ENCODE data around the gene DMAC2.
"Not testable (repeated sequence)": the region's sequence is repeated elsewhere in the genome, so short reads cannot be mapped to it uniquely, and the experiment has no call there.

The DMAC2 gene

DNA sequence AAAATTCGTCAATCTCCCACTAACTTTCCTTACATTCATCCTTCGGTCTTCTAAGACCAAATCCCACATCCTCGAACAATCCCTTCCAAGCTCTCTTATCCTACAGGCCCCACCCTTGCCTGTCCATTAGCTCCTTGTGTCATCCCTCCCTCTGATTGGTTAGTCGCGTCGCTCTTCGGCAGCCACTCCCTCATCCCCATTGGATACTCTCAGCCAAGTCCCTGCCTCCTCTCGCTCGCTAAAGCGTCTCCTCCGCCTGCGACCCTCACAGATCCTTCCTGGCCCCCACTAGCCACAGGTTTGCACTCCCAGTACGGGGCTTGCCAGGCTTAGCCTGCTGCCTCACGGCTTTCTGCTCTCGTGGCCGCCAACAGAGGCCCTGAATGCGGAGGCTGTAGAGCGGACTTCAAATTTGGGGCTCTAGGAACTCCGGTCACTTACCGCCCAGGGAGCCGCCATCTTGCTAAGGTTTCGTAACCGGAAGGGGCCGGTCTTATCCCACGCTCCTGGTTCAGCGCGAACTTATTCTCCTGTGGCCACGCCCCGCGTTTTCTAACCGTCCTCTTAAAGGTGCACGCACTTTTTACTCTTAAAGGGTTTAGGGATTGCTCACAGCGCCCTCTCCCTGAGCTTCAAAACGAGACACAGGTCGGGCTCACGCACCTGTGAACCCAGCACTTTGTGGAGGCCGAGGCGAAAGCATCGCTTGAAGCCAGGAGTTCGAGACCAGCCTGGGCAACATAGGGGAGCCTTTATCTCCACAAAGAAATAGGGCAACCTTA, at the start of gene DMAC2:
Gene DMAC2, minus strand, starts transcription at position 472 of the 782 bp plus-strand sequence. Its CDS starts 13 bp downstream, at position 459.
- DNase-seq: peak; percentile 100

DNA sequence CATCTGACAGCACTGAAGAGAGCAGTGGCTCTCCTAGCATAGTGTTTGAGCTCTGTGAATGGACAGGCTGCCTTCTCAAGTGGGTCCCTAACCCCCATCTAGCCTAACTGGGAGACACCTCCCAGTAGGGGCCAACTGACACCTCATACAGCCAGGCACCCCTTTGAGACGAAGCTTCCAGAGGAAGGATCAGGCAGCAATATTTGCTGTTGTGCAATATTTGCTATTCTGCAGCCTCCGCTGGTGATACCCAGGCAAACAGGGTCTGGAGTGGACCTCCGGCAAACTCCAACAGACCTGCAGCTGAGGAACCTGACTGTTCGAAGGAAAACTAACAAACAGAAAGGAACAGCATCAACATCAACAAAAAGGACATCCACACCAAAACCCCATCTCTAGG, 47.2 kb upstream of the DMAC2 start:
- not testable (repeated sequence) for DNase-seq

DNA sequence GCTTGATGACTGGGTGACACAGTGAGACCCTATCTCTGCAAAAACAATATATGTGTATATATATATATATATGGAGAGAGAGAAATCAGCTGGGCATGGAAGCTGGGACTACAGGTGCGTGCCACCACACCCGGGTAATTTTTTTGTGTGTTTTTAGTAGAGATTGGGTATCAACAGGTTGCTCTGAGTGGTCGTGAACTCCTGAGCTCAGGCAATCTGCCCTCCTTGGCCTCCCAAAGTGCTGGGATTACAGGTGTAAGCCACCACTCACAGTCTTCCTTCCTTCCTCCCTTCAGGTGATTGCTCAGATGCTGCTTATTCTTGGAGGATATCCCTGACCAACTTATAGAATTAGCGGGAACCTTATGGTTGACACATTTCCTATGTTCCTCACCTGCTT, 45.1 kb upstream of the DMAC2 start:
- DNase-seq: no peak

DNA sequence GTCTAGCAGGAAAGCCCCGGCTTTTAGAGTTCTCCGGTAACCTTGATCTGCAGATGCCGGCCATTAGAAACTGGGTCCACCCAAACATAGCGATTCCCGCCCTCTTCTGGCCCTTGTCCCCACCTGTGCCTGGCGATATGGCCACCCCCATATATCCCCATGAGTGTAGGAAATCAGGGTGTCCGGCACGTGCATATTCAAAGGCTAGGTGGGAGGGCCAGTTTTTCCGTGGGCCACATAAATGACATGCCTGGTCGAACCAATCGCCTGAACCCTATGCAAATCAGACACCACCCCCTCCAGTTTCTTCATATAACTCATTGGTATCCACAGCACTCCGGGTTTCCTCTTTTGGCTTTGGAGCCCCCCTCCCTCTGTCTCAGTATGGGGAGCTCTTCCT, 40.6 kb upstream of the DMAC2 start:
- DNase-seq: no peak

DNA sequence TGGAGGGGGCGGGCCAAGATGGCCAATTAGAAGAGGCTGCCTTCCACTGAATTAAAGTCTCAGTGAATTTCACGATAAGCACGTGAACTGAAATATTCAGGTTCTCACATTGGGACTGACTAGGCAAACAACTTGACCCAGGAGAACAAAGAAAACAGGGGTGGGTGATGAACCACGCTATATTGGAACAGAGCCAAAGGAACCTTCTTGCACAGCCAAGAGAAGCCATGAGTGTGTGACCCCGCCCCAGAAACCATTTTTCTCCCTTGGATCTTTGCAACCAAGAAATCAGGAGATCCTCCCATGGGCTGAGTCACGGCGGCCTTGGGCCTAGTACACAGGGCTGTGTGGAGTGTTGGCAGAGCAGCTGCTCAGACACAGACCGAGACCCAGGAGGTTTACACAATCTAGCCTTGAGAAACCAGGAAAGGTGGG, 40.1 kb upstream of the DMAC2 start:
- DNase-seq: peak; percentile 24

DNA sequence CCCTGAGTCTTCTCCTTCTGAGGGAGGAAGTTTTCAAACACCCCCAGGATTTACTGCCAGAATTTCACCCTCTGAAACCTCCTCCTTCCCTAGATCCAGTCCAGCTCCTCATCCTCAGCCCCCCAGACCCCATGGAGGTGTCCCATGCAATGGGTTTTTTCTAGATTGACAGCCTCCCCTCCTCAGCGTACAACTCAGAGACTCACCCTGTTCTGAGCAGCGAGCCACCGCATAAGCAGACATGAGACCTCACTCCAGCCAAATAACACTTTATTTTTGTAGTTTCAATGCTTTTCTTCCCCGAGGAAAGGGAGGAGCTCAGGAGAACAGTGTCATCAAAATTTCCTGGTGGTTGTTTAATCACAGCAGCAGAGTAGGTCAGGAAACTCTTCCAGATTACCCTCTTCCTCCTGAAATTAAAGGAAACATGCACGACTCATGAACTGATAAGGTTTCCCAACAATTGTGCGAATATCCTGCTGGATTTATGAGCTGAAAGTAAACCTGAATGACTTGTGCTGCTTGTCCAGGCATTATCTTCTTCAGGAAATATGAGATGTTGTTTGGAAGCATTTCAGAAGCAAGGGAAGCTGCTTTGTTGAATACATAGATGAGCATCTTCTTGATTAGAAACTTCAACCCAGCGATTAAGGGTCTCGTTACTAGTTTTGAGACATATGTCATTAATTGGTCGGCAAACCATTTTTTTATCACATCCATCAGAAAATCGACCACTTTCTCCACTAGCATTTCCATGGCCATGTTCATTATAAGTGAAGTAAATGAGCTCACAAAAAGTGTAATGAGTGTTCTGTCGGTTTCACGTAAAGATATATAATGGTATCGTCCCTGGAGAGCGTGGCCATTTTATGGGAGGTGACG, 39.4 kb upstream of the DMAC2 start:
- DNase-seq: no peak

DNA sequence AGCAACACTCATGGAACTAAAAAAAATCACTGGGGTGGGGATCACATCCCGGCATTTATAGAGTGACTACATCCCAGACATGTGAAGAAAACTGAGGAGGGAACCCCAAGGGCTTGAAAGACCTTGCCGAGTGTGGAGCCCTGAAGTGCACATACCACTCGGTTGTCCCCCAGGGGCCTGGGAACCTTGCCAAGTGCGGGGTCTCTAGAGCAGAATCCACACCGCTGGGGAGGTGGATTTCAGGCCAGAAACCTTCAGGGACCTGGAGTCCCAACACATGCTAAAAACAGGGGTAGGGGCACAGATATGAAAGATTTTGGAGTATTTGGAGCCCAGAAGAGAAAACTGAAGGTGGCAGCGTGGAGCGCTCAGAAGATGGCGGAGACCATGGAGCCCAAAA, 38.5 kb upstream of the DMAC2 start:
- no peak for DNase-seq

DNA sequence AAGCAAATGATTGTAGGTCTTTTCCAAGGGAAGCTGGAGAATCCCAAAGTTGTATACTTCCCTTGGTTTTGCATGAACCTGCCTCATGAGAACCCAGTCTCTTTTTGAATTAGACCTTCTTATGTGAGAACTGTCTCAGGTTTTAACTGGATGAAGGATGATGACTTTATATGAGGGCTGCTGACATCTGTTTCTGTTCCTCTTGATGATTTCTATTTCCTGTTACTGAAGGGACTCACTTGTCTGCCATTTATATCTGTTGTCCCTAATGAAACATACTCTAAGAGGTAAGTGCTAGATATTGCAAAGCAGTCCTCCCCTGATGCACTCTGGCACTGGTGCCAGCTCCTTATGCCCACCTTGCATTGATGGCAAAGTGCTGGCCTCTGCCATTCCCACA, 36.9 kb upstream of the DMAC2 start:
- no peak for DNase-seq

DNA sequence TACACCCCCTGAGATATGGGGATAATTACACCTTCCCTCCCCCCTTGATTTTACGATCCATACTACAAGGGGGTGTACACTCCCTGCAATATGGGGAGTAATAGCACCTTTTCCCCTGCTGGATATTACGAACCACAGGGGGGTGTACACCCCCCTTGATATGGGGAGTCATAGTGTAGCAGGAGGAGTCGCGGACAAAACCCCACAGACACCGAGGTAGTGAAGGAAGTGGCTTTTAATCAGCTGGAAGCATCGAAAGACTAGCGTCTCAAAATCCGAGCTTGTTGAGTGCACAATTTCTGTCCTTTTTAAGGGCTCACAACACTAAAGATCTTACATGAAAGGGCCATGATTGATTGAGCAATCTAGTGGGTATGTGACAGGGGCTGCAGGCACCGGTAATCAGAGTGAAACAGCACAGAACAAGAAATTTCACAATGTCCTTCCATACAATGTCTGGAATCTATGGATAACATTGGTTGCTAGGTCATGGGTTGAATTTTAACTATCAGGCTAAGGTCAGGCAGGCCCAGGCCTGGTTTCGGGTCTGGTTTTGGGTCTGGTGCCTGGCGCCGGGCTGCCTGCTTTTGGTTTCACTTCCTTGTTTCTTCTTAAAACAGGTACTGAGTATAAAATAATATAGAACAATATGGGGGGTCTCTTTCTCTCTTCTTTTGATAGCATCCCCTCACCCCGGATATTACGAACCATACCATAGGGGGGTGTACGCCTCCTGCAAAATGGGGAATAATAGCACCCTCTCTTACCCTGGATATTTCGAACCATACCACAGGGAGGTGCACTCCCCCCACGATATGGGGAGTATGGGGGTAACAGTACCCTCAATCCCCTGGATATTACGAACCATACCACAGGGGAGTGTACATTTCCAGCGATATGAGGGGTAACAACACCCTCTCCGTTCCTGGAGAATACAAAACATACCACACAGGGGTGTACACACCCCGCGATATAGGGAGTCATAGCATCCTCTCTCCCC, 23.8 kb upstream of the DMAC2 start:
- DNase-seq: not testable (repeated sequence)

DNA sequence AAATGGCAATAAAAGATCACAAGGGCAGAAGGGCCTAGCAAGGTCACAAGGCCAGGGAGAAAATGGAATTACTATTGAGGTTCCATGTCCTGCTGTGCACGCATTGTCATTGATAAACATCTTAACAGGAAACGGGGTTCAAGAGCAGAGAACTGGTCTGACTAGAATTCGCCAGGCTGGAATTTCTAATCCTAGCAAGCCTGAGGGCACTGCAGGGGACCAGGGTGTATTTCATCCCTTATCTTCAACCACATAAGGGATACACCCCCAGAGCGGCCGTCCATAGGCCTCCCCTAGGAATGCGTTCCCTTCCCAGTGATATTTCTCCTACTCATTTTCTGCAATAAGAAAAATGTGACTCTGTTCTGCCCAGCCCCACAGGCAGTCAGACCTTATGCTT, 22.8 kb upstream of the DMAC2 start:
- no peak for DNase-seq

DNA sequence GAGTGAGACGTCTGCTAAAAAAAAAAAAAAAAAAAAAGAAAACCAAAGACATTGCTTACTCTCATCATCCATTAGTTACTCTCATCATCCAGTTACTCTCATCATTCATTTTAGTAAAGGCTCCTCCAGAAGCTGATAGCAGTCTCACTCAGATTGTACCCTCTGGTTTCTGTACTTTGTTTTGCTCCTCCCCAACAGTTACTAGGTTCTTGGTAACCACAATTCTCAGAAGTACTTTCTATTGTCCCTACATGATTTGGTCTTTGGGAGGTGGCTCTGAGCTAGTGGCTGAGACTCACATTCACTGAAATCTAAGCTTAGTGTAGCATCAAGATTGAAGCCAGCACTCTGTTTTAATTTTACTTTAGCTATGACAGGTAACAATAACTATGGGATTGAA, 17.5 kb upstream of the DMAC2 start:
- DNase-seq: no peak

DNA sequence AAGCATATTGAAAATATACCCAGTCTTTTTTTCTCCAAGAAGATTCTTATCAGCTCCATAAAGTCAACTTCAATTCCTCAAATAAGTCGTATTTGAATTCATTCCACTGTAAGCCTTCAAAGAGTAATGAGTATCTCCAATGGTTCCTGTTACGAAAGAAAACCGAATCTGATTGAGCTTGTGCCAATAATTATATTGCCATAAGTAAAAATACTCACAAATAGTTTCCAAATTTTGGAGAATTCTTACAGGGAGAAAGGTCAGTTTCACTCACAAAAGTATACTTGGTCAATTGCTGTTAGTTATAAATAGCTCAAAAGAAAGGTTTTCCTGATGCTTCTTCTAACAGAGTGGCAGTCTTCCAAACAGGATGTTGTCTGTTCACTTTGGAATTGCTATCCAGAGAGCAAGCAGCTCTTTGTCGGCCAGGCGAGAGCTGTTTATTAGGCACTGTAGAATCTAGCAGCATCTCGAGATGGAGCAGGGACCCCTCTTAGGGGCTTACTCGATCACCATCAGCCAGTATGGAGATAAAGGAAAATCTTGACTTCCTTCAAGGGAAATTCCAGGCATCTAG, 16.7 kb upstream of the DMAC2 start:
- DNase-seq: no peak

DNA sequence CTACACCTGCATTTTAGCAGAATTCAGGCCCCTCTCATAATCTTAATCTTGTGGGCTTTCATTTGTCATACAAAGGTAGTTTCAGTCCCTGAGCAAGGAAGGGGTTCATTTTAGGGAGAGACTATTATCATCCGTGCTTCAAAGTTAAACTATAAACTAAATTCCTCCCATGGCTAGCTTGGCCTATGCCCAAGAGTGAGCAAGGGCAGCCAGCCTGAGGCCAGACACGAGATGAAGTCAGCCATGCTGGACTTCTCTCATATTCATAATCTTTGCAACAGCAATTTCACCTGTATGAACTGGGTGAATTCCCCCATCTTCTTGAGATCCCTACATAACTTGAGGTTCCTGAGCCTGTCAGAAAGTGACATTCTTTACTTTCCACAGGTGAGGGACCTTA, 16.2 kb upstream of the DMAC2 start:
- DNase-seq: no peak

DNA sequence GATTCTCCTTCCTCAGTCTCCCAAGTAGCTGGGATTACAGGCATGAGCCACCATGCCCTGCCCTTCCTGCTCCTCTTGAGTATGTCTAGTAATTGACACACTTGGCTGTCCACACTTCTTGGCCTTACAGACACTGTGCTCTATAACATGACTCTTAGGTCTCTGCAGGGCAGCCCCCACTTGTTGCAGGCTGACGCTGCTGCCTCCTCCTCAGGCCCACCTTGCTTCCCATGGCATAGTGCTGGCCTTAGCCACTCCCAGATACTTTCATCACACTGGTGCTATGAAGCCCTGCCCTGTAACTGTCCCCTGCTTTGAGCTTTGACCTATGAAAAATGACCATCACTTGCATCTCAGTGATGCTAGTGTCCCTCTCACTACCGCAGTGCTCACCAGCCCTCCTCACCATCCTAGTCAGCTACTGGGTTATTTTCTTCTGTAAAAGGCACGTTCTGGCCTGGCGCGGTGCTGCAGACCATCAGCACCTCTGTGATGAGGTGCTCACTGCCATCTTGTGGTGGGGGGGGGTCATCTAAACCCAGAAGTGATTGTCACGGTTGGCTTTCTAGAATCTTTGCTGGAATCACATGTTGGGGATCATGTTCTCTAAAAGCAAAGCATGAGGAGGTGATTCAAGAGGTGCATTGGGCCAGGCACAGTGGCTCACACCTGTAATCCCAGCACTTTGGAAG, 13.0 kb upstream of the DMAC2 start:
- no peak for DNase-seq

DNA sequence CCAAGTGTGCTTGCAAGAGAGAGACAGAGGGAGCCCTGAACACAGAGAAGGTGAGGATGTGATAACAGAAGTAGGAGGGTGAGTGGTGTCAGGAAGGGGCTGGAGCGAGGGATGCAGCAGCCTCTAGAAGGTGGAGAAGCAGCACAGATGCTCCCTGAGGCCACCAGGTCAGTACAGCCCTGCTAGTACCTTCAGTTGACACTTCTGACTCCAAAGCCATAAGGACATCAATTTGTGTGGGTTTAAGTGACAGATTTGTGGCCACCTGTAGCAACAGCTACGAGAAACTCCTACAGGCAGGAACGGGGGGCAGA, 10.1 kb upstream of the DMAC2 start:
- DNase-seq: peak; percentile 57

DNA sequence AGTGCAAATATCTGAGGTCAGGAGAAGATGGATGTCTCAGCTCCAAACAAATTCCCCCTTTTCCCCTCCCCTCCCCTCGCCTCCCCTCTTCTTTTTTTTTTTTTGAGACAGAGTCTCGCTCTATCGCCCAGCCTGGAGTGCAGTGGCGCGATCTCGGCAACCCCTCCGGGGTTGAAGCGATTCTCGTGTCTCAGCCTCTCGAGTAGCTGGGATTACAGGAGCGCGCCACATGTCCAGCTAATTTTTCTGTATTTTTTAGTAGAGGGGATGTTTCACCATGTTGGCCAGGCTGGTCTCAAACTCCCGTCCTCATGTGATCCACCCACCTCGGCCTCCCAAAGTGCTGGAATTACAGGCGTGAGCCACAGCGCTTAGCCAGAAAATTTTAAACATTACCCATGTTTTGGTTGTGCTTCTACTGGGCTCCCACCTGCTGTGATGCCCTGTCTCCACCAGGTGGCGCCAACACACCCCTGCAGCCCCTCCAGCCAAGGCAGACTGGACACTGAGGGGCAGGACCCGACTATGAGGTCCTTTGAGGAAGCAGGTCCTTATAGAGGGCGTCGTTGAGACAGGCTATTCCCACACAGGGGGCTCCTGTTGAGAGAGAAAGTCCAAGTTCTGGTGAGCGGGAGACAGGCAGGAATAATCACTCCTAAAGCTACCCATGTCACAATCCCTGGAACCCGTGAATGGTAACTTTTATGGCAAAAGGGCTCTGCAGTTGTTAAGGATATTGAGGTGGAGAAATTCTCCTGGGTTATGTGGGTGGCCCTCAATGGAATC, 9.6 kb upstream of the DMAC2 start:
- peak; percentile 84 for DNase-seq

DNA sequence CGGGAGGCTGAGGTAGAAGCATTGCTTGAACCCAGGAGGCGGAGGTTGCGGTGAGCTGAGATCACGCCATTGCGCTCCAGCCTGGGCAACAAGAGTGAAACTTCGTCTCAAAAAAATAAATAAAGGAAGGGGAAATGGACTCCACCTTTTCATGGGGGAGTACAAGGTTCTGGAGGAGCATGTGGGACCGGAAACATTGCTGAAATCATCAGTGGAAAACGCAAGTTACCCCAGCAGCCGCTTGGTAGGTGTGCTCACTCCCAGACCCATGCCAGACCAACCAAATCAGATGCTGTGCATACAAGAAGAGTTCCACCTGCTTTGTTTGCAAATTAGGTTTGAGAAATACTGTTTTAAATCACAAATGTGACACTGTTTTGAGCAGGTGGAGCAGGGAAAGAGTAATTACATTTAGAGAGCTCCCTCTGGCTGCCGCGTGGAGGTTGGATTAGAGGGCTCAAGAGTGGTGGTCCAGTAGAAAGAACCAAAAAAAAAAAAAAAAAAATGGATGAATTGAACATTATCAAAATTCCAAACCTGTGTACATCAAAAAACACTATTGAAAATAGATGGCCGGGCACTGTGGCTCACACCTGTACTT, 8.1 kb upstream of the DMAC2 start:
- DNase-seq: no peak

DNA sequence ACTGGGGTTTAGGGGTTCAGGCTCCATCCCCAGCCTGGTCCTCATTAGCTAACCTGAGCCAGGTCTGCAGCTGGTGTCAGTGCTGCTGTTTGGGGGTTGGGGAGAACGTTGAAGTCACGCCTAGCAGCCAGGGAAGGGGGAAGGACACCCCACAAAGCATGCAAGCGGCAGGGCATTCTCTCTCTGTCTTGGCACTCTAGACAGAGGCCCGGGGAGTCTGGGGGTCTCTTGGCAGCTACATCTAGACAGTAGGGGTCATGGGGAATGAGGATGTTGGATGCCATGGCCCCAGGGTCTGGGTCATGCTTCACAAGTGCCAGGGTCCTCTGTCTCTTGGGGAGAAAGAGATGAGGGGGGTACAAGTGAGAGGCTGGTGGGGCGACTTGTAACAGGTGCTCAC, 5.9 kb upstream of the DMAC2 start:
- no peak for DNase-seq

DNA sequence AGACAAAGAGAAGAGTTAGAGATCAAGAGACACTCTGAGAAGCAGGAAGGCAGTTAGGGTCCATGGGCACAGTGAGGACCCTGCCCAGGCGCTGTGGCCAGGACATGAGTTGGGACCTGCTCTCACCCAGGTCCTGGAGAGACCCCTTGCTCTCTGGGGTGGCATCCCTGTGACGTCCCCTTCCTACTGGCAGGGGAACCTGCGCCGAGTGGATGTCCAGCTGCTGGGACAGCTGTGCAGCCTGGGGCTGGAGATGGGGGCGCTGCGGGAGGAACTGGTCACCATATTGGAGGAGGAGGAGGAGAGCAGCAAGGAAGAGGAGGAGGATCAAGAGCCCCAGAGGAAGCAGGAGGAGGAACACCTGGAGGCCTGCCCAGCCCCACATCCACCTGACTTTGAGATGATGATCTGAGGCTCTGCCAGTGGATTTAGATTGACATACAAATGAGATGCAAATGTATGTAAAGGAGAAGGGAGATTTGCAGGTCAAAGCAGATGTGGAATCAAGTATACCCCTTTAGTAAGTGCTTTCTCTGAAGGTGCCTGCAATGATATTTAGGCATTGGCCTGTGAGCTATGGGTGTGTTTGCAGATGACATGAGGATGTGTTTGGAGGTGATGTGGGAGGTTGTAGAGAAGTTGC, 4.2 kb upstream of the DMAC2 start:
- DNase-seq: no peak

All from DMS53 (cell line).